ENCODE results near the gene PTH2.
"Not testable (repeated sequence)": the region's sequence is repeated elsewhere in the genome, so short reads cannot be mapped to it uniquely, and the experiment has no call there.

The PTH2 gene, protein sequence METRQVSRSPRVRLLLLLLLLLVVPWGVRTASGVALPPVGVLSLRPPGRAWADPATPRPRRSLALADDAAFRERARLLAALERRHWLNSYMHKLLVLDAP

GRCh38 chr19:49423071-49423984 lies at the start of gene PTH2:
TSS of gene PTH2 (minus strand) at chr19:49423441. CDS start at chr19:49423339, 102 bp downstream.
- no peak for DNase-seq

GRCh38 chr19:49472936-49473335 lies 49.7 kb upstream of the PTH2 start:
- DNase-seq = no peak

DNA sequence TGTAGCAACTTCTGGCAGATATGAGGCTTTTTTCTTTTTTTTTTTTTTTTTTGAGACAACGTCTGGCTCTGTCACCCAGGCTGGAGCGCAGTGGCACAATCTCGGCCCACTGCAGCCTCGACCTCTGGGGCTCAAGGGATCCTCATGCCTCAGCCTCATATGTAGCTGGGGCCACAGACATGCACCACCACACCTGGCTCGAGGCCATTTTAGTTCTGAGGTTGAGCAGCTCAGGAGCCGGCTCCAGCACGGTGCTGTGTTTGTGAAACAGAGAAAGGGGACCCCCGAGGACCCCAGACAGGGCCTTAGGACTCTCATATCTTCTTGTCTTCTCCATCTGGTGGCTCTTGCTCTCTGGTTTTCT lies 47.4 kb upstream of the PTH2 start:
- DNase-seq = no peak

DNA sequence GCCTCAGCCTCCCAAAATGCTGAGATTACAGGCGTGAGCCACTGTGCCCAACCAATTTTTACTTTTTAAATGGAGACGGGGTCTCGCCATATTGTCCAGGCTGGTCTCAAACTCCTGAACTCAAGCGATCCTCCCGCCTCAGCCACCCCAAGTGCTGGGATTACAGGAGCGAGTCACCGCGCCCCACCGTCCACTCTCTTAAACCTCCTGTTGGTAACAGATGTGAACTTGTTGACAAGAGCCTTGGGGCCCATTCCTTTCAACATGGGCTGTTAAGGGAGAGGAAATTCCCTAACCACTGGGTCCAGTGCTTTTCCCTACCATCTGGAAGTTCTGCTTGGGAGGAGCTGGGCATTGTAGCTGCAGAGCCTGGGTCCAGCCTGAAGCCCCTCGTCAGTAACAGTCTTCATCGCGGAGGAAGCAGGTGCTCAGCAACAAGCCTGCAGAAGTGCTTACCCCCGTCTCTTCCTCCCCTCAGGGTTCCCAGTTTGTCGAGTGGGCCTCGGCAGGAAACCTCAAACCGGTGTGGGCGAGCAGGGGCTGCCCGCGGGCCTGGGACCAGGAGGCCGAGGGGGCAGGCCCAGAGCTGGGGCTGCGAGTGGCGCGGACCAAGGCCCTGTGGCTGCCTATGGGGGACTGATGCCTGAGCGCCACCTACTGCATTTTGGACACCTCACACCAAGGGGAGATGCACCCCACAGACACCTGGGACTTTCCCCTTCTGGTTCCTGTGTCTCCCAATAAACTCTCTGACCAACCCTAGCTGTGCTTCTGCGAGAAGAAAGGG lies 46.8 kb upstream of the PTH2 start:
- no peak for DNase-seq

DNA sequence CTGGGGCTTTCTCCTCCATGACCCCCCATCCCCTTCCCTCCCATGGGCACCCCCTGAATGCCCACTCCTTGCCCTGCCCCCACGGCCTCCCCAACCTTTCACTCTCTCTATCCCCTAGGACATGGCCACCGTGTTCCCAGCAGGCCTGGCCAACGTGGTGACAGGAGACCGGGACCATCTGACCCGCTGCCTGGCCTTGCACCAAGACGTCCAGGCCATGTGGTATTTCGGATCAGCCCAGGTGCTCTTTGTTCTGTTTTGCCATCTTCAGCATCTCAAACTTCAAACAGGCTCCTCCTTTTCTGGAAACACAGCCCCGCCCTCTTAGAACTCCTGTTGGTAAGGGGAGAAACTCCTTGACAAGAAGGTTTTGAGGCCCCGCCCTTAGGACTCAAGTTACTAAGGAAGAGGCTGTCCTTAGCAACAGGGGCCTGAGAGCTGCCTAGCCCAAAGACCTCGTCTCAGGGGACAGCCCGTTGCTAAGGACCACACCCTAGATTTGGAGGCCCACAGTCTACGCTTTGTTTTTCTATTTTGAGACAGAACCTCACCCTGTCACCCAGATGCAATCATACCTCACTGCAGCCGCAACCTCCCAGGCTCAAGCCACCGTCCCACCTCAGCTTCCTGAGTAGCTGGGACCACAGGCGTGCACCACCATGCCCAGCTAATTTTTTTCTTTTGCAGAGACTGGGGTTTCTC lies 45.7 kb upstream of the PTH2 start:
- no peak for DNase-seq

GRCh38 chr19:49468199-49468598 lies 45.0 kb upstream of the PTH2 start:
- no peak for DNase-seq

DNA sequence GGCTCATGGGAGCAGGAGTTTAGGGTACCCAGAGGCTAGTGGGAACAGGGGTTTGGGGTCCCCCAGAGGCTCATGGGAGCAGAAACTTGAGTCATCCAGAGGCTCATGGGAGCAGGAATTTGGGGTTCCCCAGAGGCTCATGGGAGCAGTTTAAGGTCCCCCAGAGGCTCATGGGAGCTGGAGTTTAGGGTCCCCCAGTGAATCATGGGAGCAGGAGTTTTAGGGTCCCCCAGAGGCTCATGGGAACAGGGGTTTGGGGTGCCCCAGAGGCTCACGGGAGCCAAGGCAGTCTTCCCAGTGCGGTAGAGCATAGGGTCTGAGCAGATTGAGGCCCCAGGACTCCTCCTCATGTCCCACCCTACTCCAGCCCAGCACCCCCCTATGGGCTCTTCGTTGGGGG lies 42.1 kb upstream of the PTH2 start:
- no peak for DNase-seq

GRCh38 chr19:49463960-49464740 lies 40.9 kb upstream of the PTH2 start:
- no peak for DNase-seq

DNA sequence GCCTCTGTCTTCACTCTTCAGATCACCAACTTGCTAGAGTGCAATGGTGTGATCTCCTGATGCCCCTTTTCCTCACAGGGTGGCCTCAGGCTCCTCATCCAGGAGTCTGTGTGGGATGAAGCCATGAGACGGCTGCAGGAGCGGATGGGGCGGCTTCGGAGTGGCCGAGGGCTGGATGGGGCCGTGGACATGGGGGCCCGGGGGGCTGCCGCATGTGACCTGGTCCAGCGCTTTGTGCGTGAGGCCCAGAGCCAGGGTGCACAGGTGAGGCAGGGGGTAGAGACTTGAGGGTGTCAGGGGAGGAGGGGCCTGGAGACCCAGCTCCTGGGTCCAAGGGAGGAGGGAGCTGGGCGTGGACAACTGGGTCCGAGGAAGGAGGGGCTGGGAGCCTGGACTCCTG lies 39.3 kb upstream of the PTH2 start:
- DNase-seq = no peak

DNA sequence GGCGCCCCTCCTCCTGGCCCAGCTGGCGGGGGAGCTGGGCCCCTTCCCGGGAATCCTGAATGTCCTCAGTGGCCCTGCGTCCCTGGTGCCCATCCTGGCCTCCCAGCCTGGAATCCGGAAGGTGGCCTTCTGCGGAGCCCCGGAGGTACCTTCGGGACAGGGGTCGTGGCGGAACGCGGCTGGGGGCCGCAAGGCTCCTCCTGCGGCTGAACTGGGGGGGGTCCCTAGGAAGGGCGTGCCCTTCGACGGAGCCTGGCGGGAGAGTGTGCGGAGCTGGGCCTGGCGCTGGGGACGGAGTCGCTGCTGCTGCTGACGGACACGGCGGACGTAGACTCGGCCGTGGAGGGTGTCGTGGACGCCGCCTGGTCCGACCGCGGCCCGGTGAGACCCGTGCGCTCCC lies 38.4 kb upstream of the PTH2 start:
- DNase-seq = no peak

DNA sequence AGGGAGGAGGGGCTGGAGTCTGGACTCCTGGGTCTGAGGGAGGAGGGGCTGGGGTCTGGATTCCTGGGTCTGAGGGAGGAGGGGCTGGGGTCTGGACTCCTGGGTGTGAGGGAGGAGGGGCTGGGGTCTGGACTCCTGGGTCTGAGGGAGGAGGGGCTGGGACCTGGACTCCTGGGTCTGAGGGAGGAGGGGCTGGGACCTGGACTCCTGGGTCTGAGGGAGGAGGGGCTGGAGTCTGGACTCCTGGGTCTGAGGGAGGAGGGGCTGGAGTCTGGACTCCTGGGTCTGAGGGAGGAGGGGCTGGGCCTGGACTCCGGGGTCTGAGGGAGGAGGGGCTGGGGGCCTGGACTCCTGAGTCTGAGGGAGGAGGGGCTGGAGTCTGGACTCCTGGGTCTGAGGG lies 37.9 kb upstream of the PTH2 start:
- DNase-seq = not testable (repeated sequence)

- DNase-seq = no peak
Measured at GRCh38 chr19:49459388-49459787, 36.1 kb upstream of the PTH2 start.

GRCh38 chr19:49458567-49458903 lies 35.3 kb upstream of the PTH2 start:
- DNase-seq = no peak

DNA sequence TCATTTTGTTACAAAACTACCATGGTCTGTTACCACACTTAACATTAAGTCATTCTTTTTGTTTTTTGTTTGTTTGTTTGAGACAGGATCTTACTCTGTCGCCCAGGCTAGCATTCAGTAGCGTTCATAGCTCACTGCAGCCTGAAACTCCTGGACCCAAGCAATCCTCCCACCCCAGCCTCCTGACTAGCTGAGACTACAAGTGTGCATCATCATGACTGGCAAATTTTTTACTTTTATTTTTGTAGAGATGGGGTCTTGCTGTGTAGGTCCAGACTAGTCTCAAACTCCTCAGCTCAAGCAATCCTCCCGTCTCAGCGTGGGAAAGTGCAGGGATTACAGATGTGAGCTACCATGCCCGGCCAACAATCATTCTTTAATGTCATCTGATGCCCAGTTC lies 33.1 kb upstream of the PTH2 start:
- DNase-seq = no peak

- no peak for DNase-seq
Measured at GRCh38 chr19:49455773-49456172, 32.5 kb upstream of the PTH2 start.

DNA sequence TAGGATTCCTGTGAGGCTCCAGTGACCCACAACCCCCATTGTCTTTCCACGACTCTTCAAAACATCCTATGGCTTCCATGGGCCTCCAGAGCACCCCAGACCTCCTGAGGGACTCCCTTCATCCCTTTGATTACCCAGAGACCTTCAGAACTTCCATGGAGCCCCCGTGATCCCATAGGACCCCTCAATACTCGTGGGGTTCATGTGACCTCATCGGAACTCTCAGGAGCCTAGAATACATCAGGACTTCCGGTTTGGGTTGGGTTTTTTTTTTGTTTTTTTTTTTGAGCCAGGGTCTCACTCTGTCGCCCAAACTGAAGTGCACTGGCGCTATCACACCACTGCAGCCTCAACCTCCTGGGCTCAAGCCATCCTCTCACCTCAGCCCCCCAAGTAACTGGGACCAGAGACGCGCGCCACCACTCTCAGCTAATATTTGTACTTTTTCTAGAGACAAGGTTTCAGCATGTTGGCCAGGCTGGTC lies 30.6 kb upstream of the PTH2 start:
- no peak for DNase-seq

- DNase-seq = peak; percentile 95
Measured at GRCh38 chr19:49453013-49453756, 29.9 kb upstream of the PTH2 start, which contains the start of gene ALDH16A1. TSS of gene ALDH16A1 (plus strand) at chr19:49453225. CDS start at chr19:49453332, 107 bp downstream.

DNA sequence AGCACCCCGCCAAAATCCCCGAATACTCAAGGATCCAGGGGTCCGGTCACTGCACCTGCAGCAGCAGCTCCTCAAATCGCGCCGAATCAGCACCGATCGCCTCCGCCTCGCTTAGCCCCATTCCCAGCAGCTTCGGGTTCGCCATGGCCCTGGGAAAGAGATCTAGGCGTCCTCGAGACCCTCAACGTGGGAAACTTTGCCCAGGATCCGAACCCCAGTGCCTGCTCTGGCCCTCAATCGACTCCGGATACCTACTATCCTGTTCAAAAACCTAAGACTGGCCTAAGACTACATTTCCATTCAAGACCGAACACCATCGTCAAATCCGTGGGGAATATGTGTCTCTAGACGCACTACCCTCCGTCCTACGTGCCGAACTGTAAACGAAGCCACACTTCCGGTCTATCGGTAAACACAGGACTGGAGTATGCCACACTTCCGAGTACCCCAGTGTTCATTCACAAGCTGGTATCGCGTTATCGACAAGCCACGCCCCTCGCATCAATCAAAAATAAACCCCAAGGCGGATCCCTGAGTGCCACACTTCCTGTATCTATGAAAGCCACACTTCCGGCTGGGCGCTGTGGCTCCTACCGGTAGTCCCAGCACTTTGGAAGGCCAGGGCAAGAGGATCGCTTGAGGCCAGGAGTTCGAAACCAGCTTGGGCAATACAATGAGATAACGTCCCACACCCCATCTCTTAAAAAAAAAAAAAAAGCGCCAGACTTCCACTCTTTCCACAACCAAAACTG lies 28.4 kb upstream of the PTH2 start, which contains the start of gene PIH1D1:
Gene PIH1D1, minus strand, starts transcription at position 385 of the 752 bp plus-strand sequence. Its CDS starts 240 bp downstream, at position 145.
- DNase-seq = peak; percentile 98

DNA sequence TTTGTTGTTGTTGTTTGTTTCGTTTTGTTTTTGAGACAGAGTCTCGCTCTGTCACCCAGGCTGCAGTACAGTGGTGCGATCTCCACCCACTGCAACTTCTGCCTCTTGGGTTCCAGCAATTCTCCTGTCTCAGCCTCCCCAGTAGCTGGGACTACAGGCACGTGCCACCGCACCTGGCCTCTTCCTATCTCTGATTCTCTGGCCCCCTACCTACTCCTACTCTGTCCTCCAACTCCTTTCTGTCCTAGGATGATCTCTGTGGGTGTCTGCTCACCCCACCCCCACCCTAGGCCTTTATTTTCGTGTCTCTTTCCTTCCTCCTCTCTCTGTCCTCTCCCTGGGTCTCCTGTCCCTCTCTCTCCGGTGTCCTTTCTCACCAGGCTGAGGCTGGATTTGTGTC lies 27.2 kb upstream of the PTH2 start:
- no peak for DNase-seq

DNA sequence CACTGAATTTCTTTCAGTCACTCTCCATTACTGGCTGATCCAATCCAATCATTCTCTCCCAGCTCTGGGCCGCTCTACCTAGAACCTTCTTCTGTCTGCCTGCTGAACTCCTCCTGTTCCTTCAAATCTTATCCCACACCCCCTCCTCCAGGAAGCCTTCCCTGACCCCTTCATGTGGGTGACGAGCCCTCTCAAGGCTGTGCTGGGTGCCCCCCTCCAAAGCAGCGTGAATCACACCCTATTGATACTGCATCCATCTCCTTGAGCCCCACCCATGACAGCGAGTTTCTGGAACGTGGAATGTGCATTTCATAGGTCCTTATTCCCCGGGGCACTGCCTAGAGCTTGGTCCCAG lies 25.2 kb upstream of the PTH2 start:
- DNase-seq = no peak

All from NCI-H510A treated with DMSO at 0.1 percent for 48 hours (cell line).